HUES64 (cell line): Measurements from ENCODE around the gene CLASP1.
A peak's percentile ranks its signal among the peaks of the same experiment; 100 is the strongest.
"Not testable (repeated sequence)": the region's sequence is repeated elsewhere in the genome, so short reads cannot be mapped to it uniquely, and the experiment has no call there.

Experiments used
- H3K27ac ChIP-seq: 2 replicates; pipeline ENCODE4 v1.7.0; 2013; ENCODE audit warnings: low read depth, low read length, inconsistent platforms
- H3K27me3 ChIP-seq: 2 replicates; pipeline ENCODE4 v1.6.1; 2013; ENCODE audit warnings: mild to moderate bottlenecking, low read length; ENCODE audit not compliant: insufficient read depth
- H3K36me3 ChIP-seq: 2 replicates; pipeline ENCODE4 v1.6.1; 2013; ENCODE audit warnings: mild to moderate bottlenecking, low read length; ENCODE audit not compliant: insufficient read depth
- H3K4me1 ChIP-seq: 2 replicates; pipeline ENCODE4 v1.6.1; 2013; ENCODE audit warnings: mild to moderate bottlenecking, low read length, moderate library complexity; ENCODE audit not compliant: insufficient read depth
- H3K4me3 ChIP-seq: 2 replicates; pipeline ENCODE4 v1.5.1; 2013; ENCODE audit warnings: mild to moderate bottlenecking, low read length, moderate library complexity
- H3K9ac ChIP-seq: 2 replicates; pipeline ENCODE4 v1.6.1; 2013; ENCODE audit warnings: mild to moderate bottlenecking, low read depth, low read length
- H3K9me3 ChIP-seq: 2 replicates; pipeline ENCODE4 v1.6.1; 2013; ENCODE audit warnings: low read depth, low read length; ENCODE audit not compliant: insufficient read depth
- WGBS: fragments of 150-250, 120-280 bp; methylation state at CpG from one replicate; pipeline ENCODE4 v1.1.7; 2013; ENCODE audit warnings: missing lambda C conversion rate; 5-methylcytosine and 5-hydroxymethylcytosine counted together

The CLASP1 gene

DNA sequence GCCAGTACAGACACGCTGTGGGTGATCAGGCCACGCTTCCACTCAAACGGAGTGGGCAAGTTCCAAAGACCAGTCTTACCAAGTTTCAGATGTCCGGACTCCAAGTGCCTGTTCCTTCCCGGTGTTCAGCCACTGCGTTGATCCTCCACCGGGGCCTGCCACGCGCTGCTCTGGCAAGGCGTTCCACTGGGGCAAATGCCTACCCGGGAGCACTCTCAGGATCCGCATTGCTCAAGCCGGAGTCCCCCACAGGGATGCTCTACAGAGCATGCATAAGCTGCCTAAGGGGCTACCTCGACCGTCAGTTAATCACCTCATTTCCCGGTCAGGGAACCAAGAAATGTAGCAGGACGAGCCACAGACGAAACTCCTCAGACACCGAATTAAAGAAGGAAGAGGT, 37.0 kb upstream of the CLASP1 start:
- WGBS: 86% methylated on average over 19 of the region's 19 CpGs
- peaks cover 29% of the 10 kb centered on the region for H3K9me3 ChIP-seq
- no peak overlapping the region for H3K4me3 ChIP-seq
- H3K27me3 ChIP-seq: no peaks in the 10 kb centered on the region
- H3K36me3 ChIP-seq: 0 out of 2 replicates have a peak, but pooled peaks cover 6% of the 10 kb centered on the region
- peaks cover 6% of the 10 kb centered on the region; the same call in 1 of the 2 replicates for H3K4me1 ChIP-seq
- H3K27ac ChIP-seq: no peak overlapping the region
- no peak overlapping the region for H3K9ac ChIP-seq

GRCh38 chr2:121682396-121683298, 33.4 kb upstream of the CLASP1 start:
- H3K36me3 ChIP-seq: 0 out of 2 replicates have a peak, but pooled peaks cover 6% of the 10 kb centered on the region
- H3K9ac ChIP-seq: no peak overlapping the region
- 88% methylated on average over 17 of the region's 17 CpGs for WGBS
- peak overlapping the region; percentile 24; the same call in 1 of the 2 replicates for H3K4me3 ChIP-seq
- no peak overlapping the region for H3K27ac ChIP-seq
- H3K4me1 ChIP-seq: peaks cover 14% of the 10 kb centered on the region
- no peaks in the 10 kb centered on the region for H3K27me3 ChIP-seq
- peaks cover 40% of the 10 kb centered on the region for H3K9me3 ChIP-seq

- peaks cover 47% of the 10 kb centered on the region for H3K9me3 ChIP-seq
- H3K4me1 ChIP-seq: peaks cover 10% of the 10 kb centered on the region
These were observed 28.6 kb upstream of the CLASP1 start for GRCh38 chr2:121677855-121678254.

GRCh38 chr2:121671621-121672020, 22.4 kb upstream of the CLASP1 start:
- not testable (repeated sequence) for H3K4me3 ChIP-seq, H3K27me3 ChIP-seq, H3K36me3 ChIP-seq, H3K27ac ChIP-seq, H3K9ac ChIP-seq, H3K4me1 ChIP-seq
- 100% methylated on average over 1 of the region's 1 CpG for WGBS
- peaks cover 42% of the 10 kb centered on the region for H3K9me3 ChIP-seq

More at GRCh38 chr2:121677855-121678254, 28.6 kb upstream of the CLASP1 start:
- Histone ChIP-seq H3K27ac (no peak overlapping the region), H3K4me3 (no peak overlapping the region), H3K9ac (no peak overlapping the region), H3K27me3 (no peaks in the 10 kb centered on the region), H3K36me3 (0 out of 2 replicates have a peak, but pooled peaks cover 6% of the 10 kb centered on the region)

DNA sequence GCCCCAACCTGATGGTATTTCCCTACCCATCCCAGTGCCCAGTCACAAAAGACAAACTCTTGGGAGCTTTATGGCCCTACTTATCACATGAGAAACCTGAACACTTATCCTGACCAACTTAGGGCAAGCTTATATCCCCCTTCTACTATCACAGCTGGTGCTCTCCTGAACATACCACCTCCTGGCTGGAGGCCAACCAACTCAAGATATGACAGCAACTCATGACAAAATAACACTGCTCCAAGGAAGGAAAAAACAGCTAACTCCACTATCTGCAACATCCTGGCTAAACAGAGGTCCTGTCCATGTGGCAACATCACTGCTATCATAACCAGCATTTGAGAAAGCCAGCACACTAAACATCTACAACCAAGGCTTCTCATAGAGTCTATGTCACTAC, 20.9 kb upstream of the CLASP1 start:
- H3K27me3 ChIP-seq: no peaks in the 10 kb centered on the region
- peaks cover 7% of the 10 kb centered on the region; the same call in 1 of the 2 replicates for H3K4me1 ChIP-seq
- H3K9me3 ChIP-seq: peaks cover 30% of the 10 kb centered on the region
- no peak overlapping the region for H3K9ac ChIP-seq
- H3K4me3 ChIP-seq: no peak overlapping the region
- no peaks in the 10 kb centered on the region for H3K36me3 ChIP-seq
- H3K27ac ChIP-seq: no peak overlapping the region

- H3K27me3 ChIP-seq: no peaks in the 10 kb centered on the region
- no peak overlapping the region for H3K27ac ChIP-seq
- no peaks in the 10 kb centered on the region for H3K36me3 ChIP-seq
- 96% methylated on average over 1 of the region's 1 CpG for WGBS
- H3K9ac ChIP-seq: no peak overlapping the region
- peaks cover 10% of the 10 kb centered on the region for H3K4me1 ChIP-seq
- H3K4me3 ChIP-seq: no peak overlapping the region
- H3K9me3 ChIP-seq: peaks cover 22% of the 10 kb centered on the region
These were observed 18.4 kb upstream of the CLASP1 start for GRCh38 chr2:121667618-121668017.

DNA sequence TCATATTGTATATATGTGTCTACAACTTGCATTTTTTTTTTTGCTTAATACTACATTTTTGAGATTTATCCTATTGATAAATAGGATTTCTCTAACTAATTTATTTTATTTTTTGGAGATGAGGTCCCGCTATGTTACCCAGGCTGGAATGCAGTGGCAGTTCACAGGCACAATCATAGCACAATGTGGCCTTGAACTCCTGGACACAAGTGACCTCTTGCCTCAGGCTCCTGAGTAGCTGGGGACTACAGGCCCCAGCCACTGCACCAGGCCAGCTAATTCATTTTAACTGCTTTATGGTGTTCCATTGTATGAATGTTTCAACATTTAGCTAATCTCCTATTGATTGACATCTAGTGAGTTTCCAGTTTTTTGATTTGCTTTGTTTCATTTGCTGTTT, 16.8 kb upstream of the CLASP1 start:
- peaks cover 15% of the 10 kb centered on the region for H3K9me3 ChIP-seq
- no peak overlapping the region for H3K27ac ChIP-seq
- H3K27me3 ChIP-seq: no peaks in the 10 kb centered on the region
- peaks cover 16% of the 10 kb centered on the region for H3K4me1 ChIP-seq
- no peak overlapping the region for H3K9ac ChIP-seq
- H3K4me3 ChIP-seq: no peak overlapping the region
- no peaks in the 10 kb centered on the region for H3K36me3 ChIP-seq
- WGBS: 100% methylated on average over 1 of the region's 1 CpG

DNA sequence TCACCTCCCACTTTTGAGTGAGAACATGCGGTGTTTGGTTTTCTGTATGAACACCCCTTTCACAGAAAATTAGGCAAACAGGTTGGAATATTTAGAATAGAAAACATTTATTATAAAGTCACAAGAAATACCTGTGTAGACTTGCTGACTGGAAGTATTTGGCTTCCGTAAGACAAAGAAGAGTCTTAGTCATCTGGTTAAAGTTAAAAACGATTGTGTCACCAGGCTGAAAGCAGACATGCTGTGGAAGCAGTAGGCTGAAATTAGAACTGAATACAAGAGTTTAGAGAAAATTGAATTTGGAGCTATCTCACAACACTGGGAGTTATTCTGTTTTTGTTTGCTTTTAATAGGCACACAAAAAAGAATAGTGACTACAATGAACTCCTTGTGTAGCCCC, 16.2 kb upstream of the CLASP1 start:
- WGBS: 80% methylated on average over 3 of the region's 3 CpGs
- H3K36me3 ChIP-seq: no peaks in the 10 kb centered on the region
- peaks cover 16% of the 10 kb centered on the region for H3K4me1 ChIP-seq
- H3K9me3 ChIP-seq: peaks cover 10% of the 10 kb centered on the region
- H3K9ac ChIP-seq: no peak overlapping the region
- no peak overlapping the region for H3K4me3 ChIP-seq
- no peak overlapping the region for H3K27ac ChIP-seq
- H3K27me3 ChIP-seq: no peaks in the 10 kb centered on the region

DNA sequence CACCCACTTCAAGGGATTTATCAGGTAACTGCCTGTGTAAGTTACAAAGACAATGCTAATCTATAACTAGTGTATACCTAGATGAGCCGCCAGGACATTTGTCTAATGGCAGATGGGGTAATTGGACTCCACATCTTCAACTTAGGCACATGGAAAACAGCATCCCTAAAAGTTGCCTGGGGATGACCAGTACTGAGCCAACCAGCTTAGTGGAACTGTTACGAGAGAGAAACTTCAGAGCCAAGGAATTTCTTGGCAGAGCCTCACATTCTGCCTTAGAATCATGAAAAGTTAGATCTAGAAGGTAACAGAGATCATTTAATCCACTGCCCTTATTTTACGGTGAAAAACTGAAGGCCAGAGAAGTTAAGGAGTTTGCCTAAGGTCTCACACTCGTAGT, 15.5 kb upstream of the CLASP1 start:
- peaks cover 6% of the 10 kb centered on the region for H3K9me3 ChIP-seq
- peaks cover 16% of the 10 kb centered on the region for H3K4me1 ChIP-seq
- no peak overlapping the region for H3K9ac ChIP-seq
- H3K27ac ChIP-seq: no peak overlapping the region
- no peaks in the 10 kb centered on the region for H3K27me3 ChIP-seq
- no peak overlapping the region for H3K4me3 ChIP-seq
- WGBS: 93% methylated on average over 4 of the region's 4 CpGs
- H3K36me3 ChIP-seq: no peaks in the 10 kb centered on the region

DNA sequence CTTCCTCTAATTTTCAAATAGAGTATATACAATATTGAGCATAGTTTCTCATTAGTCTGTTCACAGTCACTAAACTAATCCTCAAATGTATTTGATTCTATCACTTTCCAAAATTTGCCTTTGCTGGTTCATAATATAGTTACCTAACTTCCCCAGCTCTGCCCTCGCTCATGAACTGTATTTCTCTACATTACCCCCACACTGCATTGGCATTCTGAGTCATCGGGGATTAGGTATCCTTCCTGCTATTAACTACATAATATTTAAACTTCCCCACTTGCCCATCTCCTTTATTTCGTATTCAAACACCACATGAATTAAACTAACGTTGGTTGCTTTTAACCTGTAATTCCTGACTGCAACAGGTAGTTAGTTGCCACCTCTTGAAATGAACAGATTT, 14.8 kb upstream of the CLASP1 start:
- H3K36me3 ChIP-seq: no peaks in the 10 kb centered on the region
- H3K4me1 ChIP-seq: peaks cover 16% of the 10 kb centered on the region
- WGBS: 90% methylated on average over 4 of the region's 4 CpGs
- H3K9ac ChIP-seq: no peak overlapping the region
- no peak overlapping the region for H3K27ac ChIP-seq
- H3K27me3 ChIP-seq: no peaks in the 10 kb centered on the region
- H3K9me3 ChIP-seq: peaks cover 3% of the 10 kb centered on the region; the same call in 1 of the 2 replicates
- H3K4me3 ChIP-seq: no peak overlapping the region

GRCh38 chr2:121663434-121663833, 14.2 kb upstream of the CLASP1 start:
- H3K4me3 ChIP-seq: no peak overlapping the region
- H3K36me3 ChIP-seq: no peaks in the 10 kb centered on the region
- WGBS: 95% methylated on average over 3 of the region's 3 CpGs
- no peak overlapping the region for H3K27ac ChIP-seq
- H3K9ac ChIP-seq: no peak overlapping the region
- H3K4me1 ChIP-seq: peaks cover 16% of the 10 kb centered on the region
- no peaks in the 10 kb centered on the region for H3K27me3 ChIP-seq
- no peaks in the 10 kb centered on the region for H3K9me3 ChIP-seq
